Gastroesophageal sphincter (tissue), 3 donors: Measurements from ENCODE around the gene CYSRT1.

ENCODE experiments used
- POLR2A ChIP-seq, 2 donors: fragments of 450-650 bp; IDR thresholded peaks; one replicate each; pipeline ENCODE4 v1.6.1; 2017; ENCODE audit warnings: antibody characterized with exemption in 2 of 2, mild to moderate bottlenecking in 2 of 2, moderate library complexity in 1 of 2
- TF ChIP-seq, protein P1 (sequence below), 4 experiments: fragments of 200-600 bp in 2 of 4; fragments of 450-650 bp in 2 of 4; sonication (generic) in 1 of 4; IDR thresholded peaks; one replicate each; pipeline ENCODE4 v1.5.1; 2017 to 2019; ENCODE audit warnings: antibody characterized with exemption in 4 of 4, mild to moderate bottlenecking in 2 of 4, moderate library complexity in 2 of 4

DNA sequence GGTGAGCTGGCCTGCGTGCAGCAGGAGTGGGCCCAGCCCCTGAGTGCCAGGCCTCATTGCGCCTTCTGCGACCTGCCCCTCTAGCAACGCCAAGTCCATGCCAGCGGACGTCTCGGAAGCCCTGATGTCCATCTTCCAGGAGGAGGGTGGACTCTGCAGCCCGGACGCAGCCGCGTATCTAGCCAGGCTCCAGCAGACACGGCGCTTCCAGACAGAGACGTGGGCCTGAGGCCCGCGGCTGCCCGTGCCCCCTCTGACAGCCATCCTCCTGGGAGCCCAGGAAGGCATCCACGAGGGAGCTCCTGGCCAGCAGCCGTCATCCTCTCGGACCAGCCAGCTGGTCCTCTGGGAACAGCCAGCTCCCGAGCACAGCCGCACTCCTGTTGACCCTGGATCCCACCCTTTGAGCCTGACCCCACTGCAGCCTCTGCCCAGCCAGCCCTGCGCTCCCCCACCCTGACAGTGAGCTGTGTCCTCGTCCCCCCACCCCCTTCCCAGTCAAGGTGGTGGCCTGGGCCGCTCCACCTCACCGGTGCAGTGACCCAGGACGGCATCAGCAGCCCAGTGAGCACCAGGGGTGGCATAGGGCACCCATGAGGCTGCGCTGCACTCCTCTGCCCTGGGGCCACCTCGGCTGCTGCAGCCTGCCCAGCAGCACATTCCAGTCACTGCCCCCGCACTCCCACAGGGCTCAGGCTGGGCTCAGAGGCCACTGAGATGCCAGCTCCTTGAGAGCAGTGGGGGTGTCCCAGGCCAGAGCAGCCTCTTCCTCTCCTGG is 8.6 kb upstream of the CYSRT1 start:
- TF ChIP-seq POLR2A (IDR thresholded peaks at IDR 0.05), result no peak
- TF ChIP-seq, protein P1, sequence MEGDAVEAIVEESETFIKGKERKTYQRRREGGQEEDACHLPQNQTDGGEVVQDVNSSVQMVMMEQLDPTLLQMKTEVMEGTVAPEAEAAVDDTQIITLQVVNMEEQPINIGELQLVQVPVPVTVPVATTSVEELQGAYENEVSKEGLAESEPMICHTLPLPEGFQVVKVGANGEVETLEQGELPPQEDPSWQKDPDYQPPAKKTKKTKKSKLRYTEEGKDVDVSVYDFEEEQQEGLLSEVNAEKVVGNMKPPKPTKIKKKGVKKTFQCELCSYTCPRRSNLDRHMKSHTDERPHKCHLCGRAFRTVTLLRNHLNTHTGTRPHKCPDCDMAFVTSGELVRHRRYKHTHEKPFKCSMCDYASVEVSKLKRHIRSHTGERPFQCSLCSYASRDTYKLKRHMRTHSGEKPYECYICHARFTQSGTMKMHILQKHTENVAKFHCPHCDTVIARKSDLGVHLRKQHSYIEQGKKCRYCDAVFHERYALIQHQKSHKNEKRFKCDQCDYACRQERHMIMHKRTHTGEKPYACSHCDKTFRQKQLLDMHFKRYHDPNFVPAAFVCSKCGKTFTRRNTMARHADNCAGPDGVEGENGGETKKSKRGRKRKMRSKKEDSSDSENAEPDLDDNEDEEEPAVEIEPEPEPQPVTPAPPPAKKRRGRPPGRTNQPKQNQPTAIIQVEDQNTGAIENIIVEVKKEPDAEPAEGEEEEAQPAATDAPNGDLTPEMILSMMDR (IDR thresholded peaks at IDR 0.05), result no peak
